BLaER1 treated with 17β-estradiol and CSF1 and Interleukin-3, amounts not matched to agents 10 nM and 100 nM (cell line): ENCODE data around the gene DHX40.
A peak's percentile ranks its signal among the peaks of the same experiment; 100 is the strongest.

Source experiments
- H3K27ac ChIP-seq, 11 experiments: shearing (Covaris generic); formaldehyde crosslinking; 2 replicates each; pipeline ENCODE4 v1.8.1; 2022
- H3K27me3 ChIP-seq, 11 experiments: shearing (Covaris generic); formaldehyde crosslinking; 2 replicates each; pipeline ENCODE4 v1.8.1; 2022
- H3K36me3 ChIP-seq, 11 experiments: shearing (Covaris generic); formaldehyde crosslinking; 2 replicates each; pipeline ENCODE4 v1.8.1; 2022
- H3K4me1 ChIP-seq, 10 experiments: shearing (Covaris generic); formaldehyde crosslinking; 2 replicates each; pipeline ENCODE4 v1.8.1; 2022
- H3K4me2 ChIP-seq, 11 experiments: shearing (Covaris generic); formaldehyde crosslinking; 2 replicates each; pipeline ENCODE4 v1.8.1; 2022
- H3K4me3 ChIP-seq, 10 experiments: shearing (Covaris generic); formaldehyde crosslinking; 2 replicates each; pipeline ENCODE4 v1.8.1; 2022
- H3K9ac ChIP-seq, 11 experiments: shearing (Covaris generic); formaldehyde crosslinking; 2 replicates each; pipeline ENCODE4 v1.8.1; 2022
- H3K9me3 ChIP-seq, 11 experiments: shearing (Covaris generic); formaldehyde crosslinking; replicated peaks in 1 of 11; 2 replicates each; pipeline ENCODE4 v1.8.1; 2022
- H4K20me1 ChIP-seq, 11 experiments: shearing (Covaris generic); formaldehyde crosslinking; 2 replicates each; pipeline ENCODE4 v1.8.1; 2022
- Cebpa-rat ChIP-seq, 11 experiments: shearing (Covaris generic); IDR thresholded peaks; 2 replicates each; pipeline ENCODE4 v1.8.1; 2022

Gene DHX40

DNA sequence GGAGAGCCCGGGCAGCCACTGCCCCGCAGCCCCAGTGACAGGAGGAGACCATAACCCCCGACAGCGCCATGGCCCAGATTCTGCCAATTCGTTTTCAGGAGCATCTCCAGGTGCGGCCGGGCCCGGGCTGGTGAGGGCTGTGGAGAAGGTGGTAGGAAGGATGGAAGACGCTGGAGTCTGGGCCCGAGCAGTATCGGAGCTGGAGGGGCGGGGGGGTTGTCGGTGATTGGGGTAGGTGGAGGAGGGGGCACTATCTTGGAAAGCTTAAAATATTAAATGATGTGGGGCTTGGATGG lies 54.6 kb downstream of the DHX40 start:
- Histone ChIP-seq H3K27ac (peak overlapping the region; percentile 95 to 99 (median 98)), H3K4me3 (peak overlapping the region; percentile 84 to 98 (median 92)), H3K9me3 (no peaks in the 10 kb centered on the region), H3K36me3 (peaks cover 3 to 21% (median 14%) of the 10 kb centered on the region in 11 experiments; a peak in 13 of 22 replicates), H3K9ac (peak overlapping the region; percentile 91 to 99 (median 96)), H4K20me1 (peaks cover 37 to 45% (median 43%) of the 10 kb centered on the region in 11 experiments), H3K27me3 (no peaks in the 10 kb centered on the region), H3K4me1 (peaks cover 42 to 64% (median 56%) of the 10 kb centered on the region in 10 experiments), H3K4me2 (peak overlapping the region in 9 of 11 experiments; percentile 7 to 99 (median 89); a peak in 18 of 22 replicates)
- TF ChIP-seq Cebpa-rat (IDR thresholded peaks at IDR 0.05) = no peak

DNA sequence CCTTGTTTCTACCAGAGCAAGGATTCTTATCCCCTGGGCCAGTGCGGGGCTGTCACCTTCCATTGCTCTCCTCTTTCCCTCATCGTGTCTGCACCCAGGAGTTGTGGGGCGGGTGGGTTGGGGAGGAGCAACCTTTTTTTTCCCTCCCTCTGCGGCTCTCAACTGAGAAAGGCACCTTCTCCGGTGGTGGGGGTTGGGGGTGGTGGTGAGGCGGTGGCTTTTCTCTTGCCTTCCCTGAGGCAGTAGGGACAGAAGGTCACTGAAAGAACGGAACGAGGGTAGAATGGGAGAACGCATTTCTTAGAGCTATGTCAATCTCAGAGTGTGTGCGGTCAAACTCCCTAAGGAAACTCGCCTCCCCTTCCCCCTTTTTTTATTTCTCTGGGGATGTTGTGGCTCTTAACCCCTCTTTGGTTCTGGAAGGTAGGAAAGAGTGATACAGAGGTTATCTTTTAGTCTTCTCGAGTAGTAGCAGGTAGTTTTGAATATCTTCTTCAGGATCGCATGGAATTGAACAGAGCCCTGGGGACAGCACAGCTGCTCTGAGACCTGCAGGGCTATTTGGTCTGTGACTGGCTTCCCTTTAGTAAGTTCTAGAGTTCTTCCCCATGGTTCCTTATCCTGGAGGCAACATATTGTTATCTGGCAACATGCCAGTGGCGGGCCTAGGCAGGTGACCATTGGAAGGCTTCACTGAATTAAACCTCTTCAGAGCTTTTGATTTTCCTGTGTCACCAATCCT lies 55.3 kb downstream of the DHX40 start:
- H3K9me3 ChIP-seq = no peaks in the 10 kb centered on the region

DNA sequence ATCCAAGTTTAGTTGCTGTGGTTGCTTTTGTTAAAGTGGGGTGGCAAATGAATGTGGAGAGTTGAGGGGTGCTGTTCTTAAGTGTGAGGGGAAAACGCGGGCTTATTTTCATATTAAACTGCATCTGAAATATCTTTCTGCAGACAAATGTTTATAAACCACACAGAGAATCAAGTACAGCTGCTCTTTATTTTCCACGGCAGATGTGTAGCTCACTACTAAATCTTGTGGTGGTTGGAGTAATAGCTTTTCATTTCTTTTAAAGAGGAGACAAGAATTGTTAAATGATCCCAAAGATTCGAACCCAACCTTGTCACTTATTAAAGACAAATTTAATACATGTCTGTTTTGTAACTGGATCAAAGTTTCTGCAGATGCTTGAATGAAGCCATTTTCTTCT lies 56.4 kb downstream of the DHX40 start:
- peak overlapping the region; percentile 83 to 100 (median 94) for H3K4me2 ChIP-seq
- H4K20me1 ChIP-seq = peaks cover 53 to 62% (median 61%) of the 10 kb centered on the region in 11 experiments
- H3K36me3 ChIP-seq = peaks cover 12 to 34% (median 22%) of the 10 kb centered on the region in 11 experiments; a peak in 16 of 22 replicates
- H3K27me3 ChIP-seq = no peaks in the 10 kb centered on the region
- no peak for TF ChIP-seq Cebpa-rat (IDR thresholded peaks at IDR 0.05)
- H3K4me3 ChIP-seq = peak overlapping the region; percentile 84 to 98 (median 92); a peak in 19 of 20 replicates
- H3K27ac ChIP-seq = peak overlapping the region in 10 of 11 experiments; percentile 36 to 99 (median 96); a peak in 13 of 22 replicates
- H3K9ac ChIP-seq = peak overlapping the region; percentile 38 to 99 (median 96)
- H3K9me3 ChIP-seq = no peaks in the 10 kb centered on the region
- H3K4me1 ChIP-seq = peaks cover 46 to 64% (median 55%) of the 10 kb centered on the region in 10 experiments

More for the DNA sequence above, 55.3 kb downstream of the DHX40 start:
- H3K4me2 ChIP-seq = peak overlapping the region; percentile 83 to 100 (median 94)
- H3K4me3 ChIP-seq = peak overlapping the region; percentile 84 to 98 (median 92)
- no peaks in the 10 kb centered on the region for H3K27me3 ChIP-seq
- peak overlapping the region; percentile 91 to 99 (median 96) for H3K9ac ChIP-seq
- H3K4me1 ChIP-seq = peaks cover 42 to 62% (median 55%) of the 10 kb centered on the region in 10 experiments
- H3K27ac ChIP-seq = peak overlapping the region; percentile 95 to 99 (median 98)
- peaks cover 43 to 51% (median 50%) of the 10 kb centered on the region in 11 experiments for H4K20me1 ChIP-seq
- TF ChIP-seq Cebpa-rat (IDR thresholded peaks at IDR 0.05) = no peak
- H3K36me3 ChIP-seq = peaks cover 9 to 23% (median 20%) of the 10 kb centered on the region in 11 experiments; a peak in 16 of 22 replicates

DNA sequence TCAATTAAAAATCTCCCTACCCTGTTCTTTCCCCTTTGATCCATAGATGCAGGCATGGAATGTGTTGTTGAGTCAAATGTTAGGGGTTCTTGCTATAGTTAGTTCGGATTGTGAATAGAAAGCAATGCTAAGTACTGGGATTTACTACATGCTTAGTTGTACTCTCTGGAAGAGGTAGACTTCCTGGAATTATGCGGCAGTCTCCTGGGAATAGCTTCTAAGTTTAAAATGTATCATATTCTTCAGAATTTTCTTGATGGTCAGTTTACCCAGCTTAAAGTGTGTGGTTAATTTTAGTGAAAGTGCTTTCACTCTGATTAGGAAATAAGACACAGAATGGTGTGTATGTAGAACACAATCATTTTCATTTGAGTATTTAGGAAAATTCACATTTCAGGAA lies 57.7 kb downstream of the DHX40 start:
- Histone ChIP-seq H3K27me3 (no peaks in the 10 kb centered on the region), H4K20me1 (peaks cover 64 to 76% (median 75%) of the 10 kb centered on the region in 11 experiments), H3K36me3 (peaks cover 13 to 41% (median 22%) of the 10 kb centered on the region in 11 experiments; a peak in 16 of 22 replicates), H3K4me1 (peaks cover 47 to 64% (median 55%) of the 10 kb centered on the region in 10 experiments), H3K27ac (peak overlapping the region in 6 of 11 experiments; percentile 1 to 99 (median 98); a peak in 6 of 22 replicates), H3K9me3 (no peaks in the 10 kb centered on the region), H3K4me3 (peak overlapping the region; percentile 8 to 98 (median 90); a peak in 13 of 20 replicates), H3K9ac (peak overlapping the region in 4 of 11 experiments; percentile 24 to 99 (median 96); a peak in 7 of 22 replicates), H3K4me2 (peak overlapping the region; percentile 83 to 100 (median 94))
- no peak for TF ChIP-seq Cebpa-rat (IDR thresholded peaks at IDR 0.05)

DNA sequence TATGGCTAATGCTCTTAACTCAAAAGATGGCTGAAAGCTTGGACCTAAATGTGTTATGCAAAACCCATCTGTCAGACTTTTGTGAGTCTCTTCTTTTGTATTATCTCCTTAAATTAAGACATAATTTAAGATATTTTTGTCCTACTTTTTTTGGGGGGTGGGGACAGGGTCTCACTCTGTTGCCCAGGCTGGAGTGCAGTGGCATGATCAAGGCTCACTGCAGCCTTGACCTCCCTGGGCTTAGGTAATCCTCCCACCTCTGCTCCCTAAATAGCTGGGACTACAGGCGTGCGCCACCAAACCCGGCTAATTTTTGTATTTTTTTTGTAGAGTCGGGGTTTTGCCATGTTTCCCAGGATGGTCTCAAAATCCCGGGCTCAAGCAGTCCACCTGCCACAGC lies 61.3 kb downstream of the DHX40 start:
- Histone ChIP-seq H3K4me2 (peak overlapping the region; percentile 3 to 100 (median 48); a peak in 19 of 22 replicates), H3K4me1 (peaks cover 45 to 96% (median 62%) of the 10 kb centered on the region in 10 experiments), H3K9ac (peak overlapping the region in 4 of 11 experiments; percentile 41 to 70 (median 54); a peak in 6 of 22 replicates), H3K36me3 (peaks cover 44 to 77% (median 56%) of the 10 kb centered on the region in 11 experiments), H3K4me3 (peak overlapping the region in 3 of 10 experiments; percentile 8 to 36 (median 36); a peak in 5 of 20 replicates), H3K9me3 (peaks cover 0 to 30% (median 17%) of the 10 kb centered on the region in 11 experiments; a peak in 15 of 22 replicates), H4K20me1 (peaks cover 79 to 100% (median 99%) of the 10 kb centered on the region in 11 experiments), H3K27ac (peak overlapping the region in 5 of 11 experiments; percentile 38 to 84 (median 59); a peak in 9 of 22 replicates), H3K27me3 (no peaks in the 10 kb centered on the region)
- TF ChIP-seq Cebpa-rat (IDR thresholded peaks at IDR 0.05) = no peak

DNA sequence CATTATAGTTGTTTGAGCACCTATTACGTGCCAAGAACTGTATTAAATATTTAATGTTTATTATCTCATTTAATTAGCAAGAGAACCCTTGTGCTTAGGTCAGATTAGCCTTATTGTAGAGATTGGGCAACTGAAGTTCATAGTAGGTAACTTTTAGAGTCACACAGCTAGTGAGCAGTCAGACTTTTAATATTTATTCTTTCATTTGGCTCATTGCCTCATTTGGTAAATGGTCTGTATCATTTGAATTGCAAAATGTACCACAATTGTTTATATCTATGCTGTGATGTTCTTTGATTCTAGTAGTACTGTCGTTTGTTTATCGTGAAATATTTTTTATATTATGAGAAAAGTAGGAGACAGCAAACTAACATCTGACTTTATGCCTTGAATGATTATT lies 61.9 kb downstream of the DHX40 start:
- TF ChIP-seq Cebpa-rat (IDR thresholded peaks at IDR 0.05) = no peak
- Histone ChIP-seq H3K36me3 (peaks cover 44 to 77% (median 57%) of the 10 kb centered on the region in 11 experiments), H4K20me1 (peaks cover 75 to 100% (median 97%) of the 10 kb centered on the region in 11 experiments), H3K27me3 (no peaks in the 10 kb centered on the region), H3K9ac (peak overlapping the region in 4 of 11 experiments; percentile 41 to 70 (median 54); a peak in 7 of 22 replicates), H3K27ac (peak overlapping the region in 6 of 11 experiments; percentile 38 to 84 (median 58); a peak in 11 of 22 replicates), H3K4me2 (peak overlapping the region; percentile 3 to 100 (median 48); a peak in 19 of 22 replicates), H3K4me1 (peaks cover 43 to 98% (median 60%) of the 10 kb centered on the region in 10 experiments), H3K9me3 (peaks cover 0 to 30% (median 17%) of the 10 kb centered on the region in 11 experiments; a peak in 15 of 22 replicates), H3K4me3 (peak overlapping the region in 3 of 10 experiments; percentile 8 to 36 (median 36); a peak in 5 of 20 replicates)

DNA sequence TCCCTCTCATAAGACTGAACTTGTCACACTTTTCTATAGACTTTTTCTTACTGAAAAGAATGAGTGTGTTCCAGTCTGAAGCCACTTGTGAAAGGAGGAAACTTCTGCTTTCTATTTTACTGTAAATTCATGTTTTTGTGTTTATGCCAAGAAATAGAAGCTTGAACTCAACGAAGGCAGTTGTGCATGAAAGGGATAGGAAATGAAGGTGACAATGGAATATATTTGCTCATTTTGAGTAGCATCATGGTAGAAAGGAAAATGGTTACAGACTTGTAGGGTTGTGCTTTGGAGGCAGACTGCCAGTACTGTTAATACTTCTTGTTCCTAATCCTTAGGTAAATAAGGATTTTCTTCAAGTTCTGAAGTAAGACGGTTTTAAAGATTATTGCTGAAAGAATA lies 62.4 kb downstream of the DHX40 start:
- Histone ChIP-seq H3K36me3 (peaks cover 44 to 77% (median 57%) of the 10 kb centered on the region in 11 experiments), H3K9ac (peak overlapping the region in 4 of 11 experiments; percentile 41 to 70 (median 54); a peak in 6 of 22 replicates), H3K4me1 (peaks cover 43 to 100% (median 59%) of the 10 kb centered on the region in 10 experiments), H4K20me1 (peaks cover 77 to 100% (median 96%) of the 10 kb centered on the region in 11 experiments), H3K4me2 (peak overlapping the region; percentile 3 to 100 (median 48); a peak in 15 of 22 replicates), H3K27me3 (no peaks in the 10 kb centered on the region), H3K27ac (peak overlapping the region in 6 of 11 experiments; percentile 38 to 84 (median 58); a peak in 11 of 22 replicates), H3K4me3 (peak overlapping the region in 3 of 10 experiments; percentile 8 to 36 (median 36); a peak in 3 of 20 replicates), H3K9me3 (peaks cover 0 to 30% (median 17%) of the 10 kb centered on the region in 11 experiments; a peak in 15 of 22 replicates)
- no peak for TF ChIP-seq Cebpa-rat (IDR thresholded peaks at IDR 0.05)

DNA sequence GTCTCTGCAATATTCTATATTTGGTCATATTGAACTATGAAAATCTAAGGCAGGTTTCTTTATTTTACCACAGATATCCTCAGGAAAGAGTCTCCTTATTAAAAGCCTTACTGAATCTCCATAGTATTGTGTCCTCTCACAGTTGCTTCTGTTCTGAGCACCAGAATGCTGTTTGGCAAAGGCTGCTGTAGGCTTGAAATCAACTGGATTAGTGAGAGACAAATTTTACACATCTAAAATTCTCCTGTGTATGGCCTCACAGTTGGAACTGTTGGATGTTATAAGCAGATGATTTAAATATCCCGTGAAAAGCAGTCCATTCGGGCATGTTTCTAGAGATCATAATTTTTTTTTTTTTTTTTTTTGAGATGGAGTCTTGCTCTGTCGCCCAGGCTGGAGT lies 63.8 kb downstream of the DHX40 start:
- TF ChIP-seq Cebpa-rat (IDR thresholded peaks at IDR 0.05) = no peak
- H3K4me3 ChIP-seq = peak overlapping the region in 1 of 10 experiments; percentile 8; a peak in 1 of 20 replicates
- peaks cover 38 to 69% (median 53%) of the 10 kb centered on the region in 11 experiments for H3K36me3 ChIP-seq
- peaks cover 0 to 30% (median 17%) of the 10 kb centered on the region in 11 experiments; a peak in 15 of 22 replicates for H3K9me3 ChIP-seq
- peaks cover 79 to 100% (median 95%) of the 10 kb centered on the region in 11 experiments for H4K20me1 ChIP-seq
- H3K27ac ChIP-seq = peak overlapping the region in 5 of 11 experiments; percentile 7 to 84 (median 59); a peak in 6 of 22 replicates
- H3K27me3 ChIP-seq = no peaks in the 10 kb centered on the region
- peaks cover 44 to 100% (median 61%) of the 10 kb centered on the region in 10 experiments for H3K4me1 ChIP-seq
- H3K9ac ChIP-seq = peak overlapping the region in 1 of 11 experiments; percentile 70; a peak in 2 of 22 replicates
- peak overlapping the region in 3 of 11 experiments; percentile 83 to 100 (median 86); a peak in 6 of 22 replicates for H3K4me2 ChIP-seq
